Lower leg skin (tissue), 3 donors: ENCODE results near the gene TYMS.

Source experiments
- CTCF ChIP-seq, 3 donors: fragments of 450-650 bp; IDR thresholded peaks; one replicate each; pipeline ENCODE4 v1.5.1; 2016; ENCODE audit warnings: antibody characterized with exemption in 3 of 3, mild to moderate bottlenecking in 3 of 3, moderate library complexity in 2 of 3
- POLR2A ChIP-seq, 2 donors: fragments of 450-650 bp; IDR thresholded peaks; one replicate each; pipeline ENCODE4 v1.6.1; 2016 to 2017; ENCODE audit warnings: antibody characterized with exemption in 2 of 2, mild to moderate bottlenecking in 1 of 2, moderate library complexity in 1 of 2

DNA sequence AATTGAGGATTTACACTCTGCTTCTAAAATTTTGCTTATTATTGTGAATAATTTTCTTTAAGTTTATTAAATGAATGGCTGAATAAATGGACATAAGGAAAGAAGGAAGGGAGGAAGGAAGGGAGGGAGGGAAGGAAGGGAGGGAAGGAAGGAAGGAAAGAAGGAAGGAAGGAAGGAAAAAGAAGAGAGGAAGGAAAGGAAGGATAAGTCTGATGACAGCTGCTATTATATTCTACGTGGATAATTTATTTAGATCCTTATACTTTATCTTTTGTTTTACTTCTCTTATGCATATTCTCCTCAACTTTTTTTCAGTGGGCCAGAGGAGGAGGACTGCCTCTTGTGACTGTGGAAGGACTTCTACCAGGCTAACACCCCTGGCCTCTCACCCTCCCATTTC, 43.3 kb upstream of the TYMS start:
- TF ChIP-seq CTCF (IDR thresholded peaks at IDR 0.05) (no peak), POLR2A (IDR thresholded peaks at IDR 0.05) (no peak)
